ENCODE data around the gene SLC2A11. TPM values are rescaled to one million over a fixed set of nuclear protein-coding genes. Genes with fewer than 3 reads are reported as not detected.

Gene SLC2A11
- total RNA-seq, 1 experiment from 2014 or later, result 18.9 TPM

- intact Hi-C loops (cut with micrococcal nuclease; ENCODE audit: unreplicated experiment), result no loop called here
- BruUV-seq (replicated peaks), result no TSS peak
These were observed 15.1 kb upstream of the SLC2A11 start for GRCh38 chr22:23842599-23842998.

GRCh38 chr22:23844739-23845202 lies 12.9 kb upstream of the SLC2A11 start:
- Mint-ChIP-seq H3K27me3 (ENCODE audit: unreplicated experiment) (peaks cover 34% of the 10 kb centered on the region), H3K4me1 (ENCODE audit: low read depth, unreplicated experiment) (peaks cover under 1% of the 10 kb centered on the region), H3K36me3 (ENCODE audit: insufficient read depth, unreplicated experiment) (peaks cover 4% of the 10 kb centered on the region), H3K4me3 (ENCODE audit: low read depth, unreplicated experiment) (no peak overlapping the region), H3K27ac (ENCODE audit: unreplicated experiment) (no peak overlapping the region), H3K9me3 (ENCODE audit: low read depth, unreplicated experiment) (no peaks in the 10 kb centered on the region)
- no TSS peak for BruUV-seq (replicated peaks)
- intact Hi-C loops (cut with micrococcal nuclease; ENCODE audit: unreplicated experiment), result loop anchor here (5.0 kb wide), 2 partner anchors 77 to 302 kb away; partner anchors contain the start of gene CHCHD10
- CTCF ChIA-PET, result interaction anchor here (0.6 to 1.5 kb wide), 2 partner anchors 12 to 17 kb away, joined by 5 to 7 read pairs; partner anchors contain the start of gene SLC2A11
- no peak for TF ChIP-seq CTCF (IDR thresholded peaks at IDR 0.05; ENCODE audit: unreplicated experiment)
- DNase-seq, result no peak

More at GRCh38 chr22:23842599-23842998, 15.1 kb upstream of the SLC2A11 start:
- CTCF ChIA-PET, result no interaction called here
- no peak for TF ChIP-seq CTCF (IDR thresholded peaks at IDR 0.05; ENCODE audit: unreplicated experiment)
- Mint-ChIP-seq H3K4me3 (ENCODE audit: low read depth, unreplicated experiment) (no peak overlapping the region), H3K27me3 (ENCODE audit: unreplicated experiment) (peaks cover 53% of the 10 kb centered on the region), H3K27ac (ENCODE audit: unreplicated experiment) (no peak overlapping the region), H3K9me3 (ENCODE audit: low read depth, unreplicated experiment) (no peaks in the 10 kb centered on the region), H3K36me3 (ENCODE audit: insufficient read depth, unreplicated experiment) (peaks cover 18% of the 10 kb centered on the region), H3K4me1 (ENCODE audit: low read depth, unreplicated experiment) (peaks cover 22% of the 10 kb centered on the region)
- DNase-seq, result no peak

- no peaks in the 10 kb centered on the region for H3K9me3 Mint-ChIP-seq (ENCODE audit: low read depth, unreplicated experiment)
- intact Hi-C loops (cut with micrococcal nuclease; ENCODE audit: unreplicated experiment), result loop anchor here (5.0 kb wide), 2 partner anchors 78 to 303 kb away; partner anchors contain the start of gene CHCHD10
- CTCF ChIA-PET, result interaction anchor here (0.6 to 1.5 kb wide), 4 partner anchors 11 to 74 kb away, joined by 3 to 7 read pairs (median 4); partner anchors contain the start of gene SLC2A11
- H3K4me1 Mint-ChIP-seq (ENCODE audit: low read depth, unreplicated experiment), result no peaks in the 10 kb centered on the region
- H3K27ac Mint-ChIP-seq (ENCODE audit: unreplicated experiment), result no peak overlapping the region
- H3K36me3 Mint-ChIP-seq (ENCODE audit: insufficient read depth, unreplicated experiment), result peaks cover 8% of the 10 kb centered on the region
- no peak for DNase-seq
- no peak overlapping the region for H3K4me3 Mint-ChIP-seq (ENCODE audit: low read depth, unreplicated experiment)
- BruUV-seq (replicated peaks), result no TSS peak
- H3K27me3 Mint-ChIP-seq (ENCODE audit: unreplicated experiment), result peaks cover 27% of the 10 kb centered on the region
- TF ChIP-seq CTCF (IDR thresholded peaks at IDR 0.05; ENCODE audit: unreplicated experiment), result no peak
These were observed 12.2 kb upstream of the SLC2A11 start for GRCh38 chr22:23845265-23846080.

GRCh38 chr22:23846081-23846469 lies 11.6 kb upstream of the SLC2A11 start:
- no TSS peak for BruUV-seq (replicated peaks)

More at GRCh38 chr22:23846081-23846469, 11.6 kb upstream of the SLC2A11 start:
- peaks cover 8% of the 10 kb centered on the region for H3K36me3 Mint-ChIP-seq (ENCODE audit: insufficient read depth, unreplicated experiment)
- no peaks in the 10 kb centered on the region for H3K4me1 Mint-ChIP-seq (ENCODE audit: low read depth, unreplicated experiment)
- no peak for DNase-seq
- H3K9me3 Mint-ChIP-seq (ENCODE audit: low read depth, unreplicated experiment), result no peaks in the 10 kb centered on the region
- CTCF ChIA-PET, result interaction anchor here (0.7 kb wide), 1 partner anchor 75 kb away, joined by 3 read pairs; no protein-coding TSS in a partner anchor
- H3K4me3 Mint-ChIP-seq (ENCODE audit: low read depth, unreplicated experiment), result no peak overlapping the region
- TF ChIP-seq CTCF (IDR thresholded peaks at IDR 0.05; ENCODE audit: unreplicated experiment), result no peak
- H3K27ac Mint-ChIP-seq (ENCODE audit: unreplicated experiment), result no peak overlapping the region
- intact Hi-C loops (cut with micrococcal nuclease; ENCODE audit: unreplicated experiment), result loop anchor here (5.0 kb wide), 2 partner anchors 79 to 304 kb away; partner anchors contain the start of gene CHCHD10
- peaks cover 21% of the 10 kb centered on the region for H3K27me3 Mint-ChIP-seq (ENCODE audit: unreplicated experiment)

Data from Calu3 (cell line).